ENCODE data around the gene CCR4. TPM values are rescaled to one million over a fixed set of nuclear protein-coding genes. Genes with fewer than 3 reads are reported as not detected.

Gene CCR4
- total RNA-seq, 1 experiment from 2014 or later, result 0.22 TPM

GRCh38 chr3:32954506-32954905, 3.1 kb downstream of the CCR4 start:
- CTCF ChIA-PET, result no interaction called here
- TF ChIP-seq, protein P1, sequence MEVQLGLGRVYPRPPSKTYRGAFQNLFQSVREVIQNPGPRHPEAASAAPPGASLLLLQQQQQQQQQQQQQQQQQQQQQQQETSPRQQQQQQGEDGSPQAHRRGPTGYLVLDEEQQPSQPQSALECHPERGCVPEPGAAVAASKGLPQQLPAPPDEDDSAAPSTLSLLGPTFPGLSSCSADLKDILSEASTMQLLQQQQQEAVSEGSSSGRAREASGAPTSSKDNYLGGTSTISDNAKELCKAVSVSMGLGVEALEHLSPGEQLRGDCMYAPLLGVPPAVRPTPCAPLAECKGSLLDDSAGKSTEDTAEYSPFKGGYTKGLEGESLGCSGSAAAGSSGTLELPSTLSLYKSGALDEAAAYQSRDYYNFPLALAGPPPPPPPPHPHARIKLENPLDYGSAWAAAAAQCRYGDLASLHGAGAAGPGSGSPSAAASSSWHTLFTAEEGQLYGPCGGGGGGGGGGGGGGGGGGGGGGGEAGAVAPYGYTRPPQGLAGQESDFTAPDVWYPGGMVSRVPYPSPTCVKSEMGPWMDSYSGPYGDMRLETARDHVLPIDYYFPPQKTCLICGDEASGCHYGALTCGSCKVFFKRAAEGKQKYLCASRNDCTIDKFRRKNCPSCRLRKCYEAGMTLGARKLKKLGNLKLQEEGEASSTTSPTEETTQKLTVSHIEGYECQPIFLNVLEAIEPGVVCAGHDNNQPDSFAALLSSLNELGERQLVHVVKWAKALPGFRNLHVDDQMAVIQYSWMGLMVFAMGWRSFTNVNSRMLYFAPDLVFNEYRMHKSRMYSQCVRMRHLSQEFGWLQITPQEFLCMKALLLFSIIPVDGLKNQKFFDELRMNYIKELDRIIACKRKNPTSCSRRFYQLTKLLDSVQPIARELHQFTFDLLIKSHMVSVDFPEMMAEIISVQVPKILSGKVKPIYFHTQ (CRISPR knock-in tag; IDR thresholded peaks at IDR 0.05), result no peak
- TF ChIP-seq ZNF512 (CRISPR knock-in tag; IDR thresholded peaks at IDR 0.05; ENCODE audit: borderline replicate concordance), result no peak
- no peak for TF ChIP-seq ZNF219 (CRISPR knock-in tag; IDR thresholded peaks at IDR 0.05; ENCODE audit: borderline replicate concordance)
- TF ChIP-seq ZNF396 (CRISPR knock-in tag; IDR thresholded peaks at IDR 0.05; ENCODE audit: borderline replicate concordance), result no peak
- TF ChIP-seq PRRX2 (CRISPR knock-in tag; IDR thresholded peaks at IDR 0.05), result no peak
- TF ChIP-seq JUN (CRISPR knock-in tag; IDR thresholded peaks at IDR 0.05), result no peak
- TF ChIP-seq PREB (CRISPR knock-in tag; IDR thresholded peaks at IDR 0.05; ENCODE audit: borderline replicate concordance), result no peak
- TF ChIP-seq NR3C1 (CRISPR knock-in tag; conservative IDR thresholded peaks at IDR 0.05; ENCODE audit: low read depth), result no peak
- no peak for TF ChIP-seq FOXK1 (CRISPR knock-in tag; IDR thresholded peaks at IDR 0.05)
- TF ChIP-seq ATF2 (CRISPR knock-in tag; IDR thresholded peaks at IDR 0.05; ENCODE audit: borderline replicate concordance, low read depth), result no peak
- no peak for TF ChIP-seq GTF2I (CRISPR knock-in tag; conservative IDR thresholded peaks at IDR 0.05)
- TF ChIP-seq ZNF121 (CRISPR knock-in tag; IDR thresholded peaks at IDR 0.05), result no peak
- TF ChIP-seq MAX (CRISPR knock-in tag; IDR thresholded peaks at IDR 0.05), result no peak
- TF ChIP-seq MYBL2 (CRISPR knock-in tag; IDR thresholded peaks at IDR 0.05), result no peak
- TF ChIP-seq NFATC4 (CRISPR knock-in tag; IDR thresholded peaks at IDR 0.05), result no peak
- Mint-ChIP-seq H3K27ac (no peak overlapping the region), H3K36me3 (no peaks in the 10 kb centered on the region), H3K9me3 (no peaks in the 10 kb centered on the region), H3K4me3 (no peak overlapping the region), H3K4me1 (0 out of 2 replicates have a peak, but pooled peaks cover 3% of the 10 kb centered on the region), H3K27me3 (ENCODE audit: low read depth) (no peaks in the 10 kb centered on the region)
- no peak for ATAC-seq
- POLR2A ChIA-PET, result no interaction called here
- DNase-seq (ENCODE audit: low spot score), result no peak

DNA sequence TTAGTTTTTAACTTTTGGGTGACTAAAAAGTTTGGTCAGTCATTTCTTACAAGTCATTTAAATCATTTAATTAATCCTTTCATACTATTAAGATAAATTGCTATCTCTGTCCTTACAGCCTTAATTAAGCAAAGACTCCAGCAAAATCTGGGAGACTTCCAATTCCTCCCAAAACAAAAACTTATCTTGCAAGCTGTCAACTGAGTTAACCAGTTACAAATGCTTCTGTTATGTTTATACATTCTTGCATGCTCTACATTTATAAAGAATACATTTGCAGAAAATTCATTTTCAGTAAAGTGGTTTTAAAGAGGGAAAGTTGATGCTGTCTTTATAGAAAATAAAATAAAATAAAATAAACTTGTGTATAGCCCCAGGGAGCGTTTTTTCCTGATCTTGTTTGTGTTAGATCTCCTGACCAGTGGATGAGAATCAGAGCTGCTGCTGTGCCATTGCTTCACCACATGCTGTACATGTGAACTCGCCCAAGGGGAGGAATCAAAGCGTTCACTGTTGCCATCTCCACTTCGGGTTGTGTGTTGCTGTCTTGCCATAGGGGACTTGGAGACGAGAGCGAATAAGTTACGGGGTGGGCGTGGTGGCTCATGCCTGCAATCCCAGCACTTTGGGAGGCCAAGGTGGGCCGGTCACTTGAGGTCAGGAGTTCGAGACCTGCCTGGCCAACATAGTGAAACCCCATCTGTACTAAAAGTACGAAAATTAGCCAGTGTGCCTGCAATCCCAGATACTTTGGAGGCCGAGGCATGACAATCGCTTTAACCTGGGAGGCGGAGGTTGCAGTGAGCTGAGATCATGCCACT, 5.5 kb downstream of the CCR4 start:
- DNase-seq (ENCODE audit: low spot score), result no peak
- POLR2A ChIA-PET, result no interaction called here
- no peaks in the 10 kb centered on the region for H3K9me3 Mint-ChIP-seq
- no peaks in the 10 kb centered on the region for H3K27me3 Mint-ChIP-seq (ENCODE audit: low read depth)
- H3K4me1 Mint-ChIP-seq, result 0 out of 2 replicates have a peak, but pooled peaks cover 3% of the 10 kb centered on the region
- no peak for ATAC-seq
- no peaks in the 10 kb centered on the region for H3K36me3 Mint-ChIP-seq
- H3K27ac Mint-ChIP-seq, result no peak overlapping the region
- TF ChIP-seq ZNF423 (CRISPR knock-in tag; IDR thresholded peaks at IDR 0.05), result no peak
- TF ChIP-seq FOXJ3 (CRISPR knock-in tag; IDR thresholded peaks at IDR 0.05; ENCODE audit: borderline replicate concordance), result no peak
- TF ChIP-seq ZMAT4 (CRISPR knock-in tag; IDR thresholded peaks at IDR 0.05), result no peak
- no peak overlapping the region for H3K4me3 Mint-ChIP-seq
- CTCF ChIA-PET, result interaction anchor here (1.4 kb wide), 1 partner anchor 9 kb away, joined by 9 read pairs; no protein-coding TSS in a partner anchor
